ENCODE measurements around the gene TMPRSS7.

The TMPRSS7 gene

DNA sequence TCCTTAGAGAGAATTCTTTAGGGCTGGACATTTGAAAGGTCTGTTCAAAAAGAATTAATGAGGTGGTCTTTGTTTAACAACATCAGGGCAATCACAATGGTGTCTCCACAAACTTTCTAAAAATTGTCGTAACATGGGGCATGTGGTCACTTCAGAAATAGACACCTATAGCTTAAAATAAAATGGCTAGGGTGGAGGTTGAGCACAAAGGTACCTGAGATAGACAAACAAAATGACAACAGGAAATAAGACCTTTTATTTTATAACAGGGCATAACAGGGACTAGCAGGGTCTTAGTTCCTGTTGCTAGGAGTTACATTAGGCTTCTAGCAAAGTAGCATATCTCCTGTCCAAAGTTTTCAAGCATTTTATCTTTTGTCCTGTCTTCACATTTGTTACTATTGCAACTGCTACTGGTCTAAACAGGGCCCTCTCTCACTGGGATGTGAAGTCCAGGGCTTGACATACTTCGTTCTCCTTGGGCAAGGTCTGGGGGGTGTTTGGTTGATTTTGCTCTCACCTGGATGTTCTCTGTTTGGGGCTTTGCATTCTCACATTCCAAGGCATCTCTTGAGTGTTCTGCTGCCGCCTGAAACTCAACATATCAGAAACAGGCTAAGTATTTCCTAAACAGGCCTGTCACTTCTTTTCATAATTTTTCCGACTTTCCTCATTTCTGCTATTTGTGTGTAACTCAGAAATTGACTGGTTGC is 95.5 kb downstream of the TMPRSS7 start:
- DNase-seq, result no peak

DNA sequence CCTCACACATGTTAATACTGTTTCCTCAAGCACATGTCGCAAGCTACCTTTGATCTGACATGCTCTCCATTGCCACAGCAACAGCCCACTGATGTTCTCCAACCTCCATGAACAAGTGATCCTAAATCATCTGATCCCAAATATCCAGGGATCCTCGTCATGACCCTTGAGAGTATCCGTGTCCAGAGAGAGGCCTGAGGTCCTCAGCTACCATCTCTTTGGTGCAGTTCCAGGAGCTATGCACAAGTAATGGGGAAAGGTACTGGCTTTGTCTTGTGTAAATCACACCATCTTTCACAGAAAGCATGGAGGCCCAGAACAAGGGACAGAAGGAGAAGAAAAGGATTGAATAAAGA is 96.1 kb downstream of the TMPRSS7 start:
- DNase-seq, result no peak

Measured in activated CD4-positive, alpha-beta T cell treated with anti-CD3 and anti-CD28 coated beads, Interleukin-2, amount 50 U/mL, for 4 hours (primary cell).